ENCODE data around the gene DNAJB6.

DNA sequence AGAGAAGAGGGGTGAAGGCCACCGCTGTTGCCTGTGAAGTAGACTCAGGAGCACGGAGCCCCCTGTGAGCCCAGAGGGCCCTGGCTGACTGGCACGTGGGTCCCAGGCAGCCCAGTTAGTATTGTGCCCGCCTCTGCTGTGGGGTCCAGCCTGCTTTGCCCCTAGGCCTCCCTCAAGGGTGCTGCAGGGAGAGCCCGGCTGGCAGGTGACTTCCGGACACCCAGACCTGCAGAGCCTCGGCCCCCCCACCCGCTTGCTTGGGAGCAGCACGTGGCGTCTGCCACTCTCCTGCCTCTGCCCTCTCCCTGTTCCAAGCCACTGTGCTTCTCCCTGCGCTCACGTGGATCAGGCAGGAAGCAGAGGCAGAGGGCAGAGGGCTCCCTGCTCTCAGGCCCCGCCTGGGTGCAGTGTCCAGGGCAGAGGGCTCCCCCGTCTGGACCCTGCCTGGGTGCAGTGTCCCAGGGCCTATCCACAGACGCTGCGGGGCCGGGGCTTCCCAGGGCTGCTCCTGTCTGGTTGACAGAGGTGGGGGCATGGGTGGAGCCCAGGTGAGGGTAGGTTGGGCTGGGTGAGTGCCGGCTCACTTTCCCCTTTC is 88.4 kb downstream of the DNAJB6 start:
- TF ChIP-seq, protein P1, sequence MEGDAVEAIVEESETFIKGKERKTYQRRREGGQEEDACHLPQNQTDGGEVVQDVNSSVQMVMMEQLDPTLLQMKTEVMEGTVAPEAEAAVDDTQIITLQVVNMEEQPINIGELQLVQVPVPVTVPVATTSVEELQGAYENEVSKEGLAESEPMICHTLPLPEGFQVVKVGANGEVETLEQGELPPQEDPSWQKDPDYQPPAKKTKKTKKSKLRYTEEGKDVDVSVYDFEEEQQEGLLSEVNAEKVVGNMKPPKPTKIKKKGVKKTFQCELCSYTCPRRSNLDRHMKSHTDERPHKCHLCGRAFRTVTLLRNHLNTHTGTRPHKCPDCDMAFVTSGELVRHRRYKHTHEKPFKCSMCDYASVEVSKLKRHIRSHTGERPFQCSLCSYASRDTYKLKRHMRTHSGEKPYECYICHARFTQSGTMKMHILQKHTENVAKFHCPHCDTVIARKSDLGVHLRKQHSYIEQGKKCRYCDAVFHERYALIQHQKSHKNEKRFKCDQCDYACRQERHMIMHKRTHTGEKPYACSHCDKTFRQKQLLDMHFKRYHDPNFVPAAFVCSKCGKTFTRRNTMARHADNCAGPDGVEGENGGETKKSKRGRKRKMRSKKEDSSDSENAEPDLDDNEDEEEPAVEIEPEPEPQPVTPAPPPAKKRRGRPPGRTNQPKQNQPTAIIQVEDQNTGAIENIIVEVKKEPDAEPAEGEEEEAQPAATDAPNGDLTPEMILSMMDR (IDR thresholded peaks at IDR 0.05): no peak
- TF ChIP-seq EP300 (IDR thresholded peaks at IDR 0.05): no peak
- TF ChIP-seq POLR2AphosphoS5 (IDR thresholded peaks at IDR 0.05): no peak
